ENCODE measurements around the gene CPSF3. TPM values are rescaled to one million over a fixed set of nuclear protein-coding genes. Genes with fewer than 3 reads are reported as not detected.

Gene CPSF3
- total and polyA plus RNA-seq, 2 of the 13 experiments (the other 11 are each of a cell fraction or from before 2014, with no cell fraction given): 19.8 to 93.0 TPM

GRCh38 chr2:9422321-9423099 is 944 bp upstream of the CPSF3 start (continued):
- TF ChIP-seq AGO1 (IDR thresholded peaks at IDR 0.05; ENCODE audit: low read depth, low read length, poor library complexity, severe bottlenecking) (no peak), SP140L (CRISPR knock-in tag; IDR thresholded peaks at IDR 0.05; ENCODE audit: borderline replicate concordance) (no peak), ZNF329 (CRISPR knock-in tag; IDR thresholded peaks at IDR 0.05; ENCODE audit: low read depth) (no peak; the same call in 1 of the 2 replicates), KLF15 (CRISPR knock-in tag; IDR thresholded peaks at IDR 0.05; ENCODE audit: borderline replicate concordance) (no peak), IKZF5 (CRISPR knock-in tag; IDR thresholded peaks at IDR 0.05) (0 out of 2 replicates have a peak, but pooled peaks have one; percentile 56), ZNF563 (CRISPR knock-in tag; IDR thresholded peaks at IDR 0.05) (no peak; the same call in 1 of the 2 replicates), ZBTB21 (CRISPR knock-in tag; IDR thresholded peaks at IDR 0.05) (no peak), RFXANK (CRISPR knock-in tag; IDR thresholded peaks at IDR 0.05) (no peak), HNF1A (IDR thresholded peaks at IDR 0.05; ENCODE audit: low read depth) (no peak), HNF1A (CRISPR knock-in tag; IDR thresholded peaks at IDR 0.05; ENCODE audit: borderline replicate concordance) (no peak), FOXJ3 (CRISPR knock-in tag; IDR thresholded peaks at IDR 0.05; ENCODE audit: borderline replicate concordance) (no peak), ZNF605 (CRISPR knock-in tag; IDR thresholded peaks at IDR 0.05) (peak; percentile 28; the same call in 1 of the 2 replicates), ZNF296 (CRISPR knock-in tag; conservative IDR thresholded peaks at IDR 0.05) (no peak), GMEB1 (CRISPR knock-in tag; IDR thresholded peaks at IDR 0.05; ENCODE audit: borderline replicate concordance) (peak; percentile 12; the same call in 1 of the 2 replicates), GABPB1 (CRISPR knock-in tag; IDR thresholded peaks at IDR 0.05) (no peak; the same call in 1 of the 2 replicates), RXRA (CRISPR knock-in tag; IDR thresholded peaks at IDR 0.05) (peak; percentile 70; the same call in 1 of the 2 replicates), ZNF350 (CRISPR knock-in tag; IDR thresholded peaks at IDR 0.05; ENCODE audit: borderline replicate concordance, low read depth) (no peak; the same call in 1 of the 2 replicates), ZMYM4 (CRISPR knock-in tag; IDR thresholded peaks at IDR 0.05) (peak; percentile 61; the same call in 1 of the 2 replicates), AGO2 (optimal IDR thresholded peaks at IDR 0.05; ENCODE audit: low read depth, low read length) (peak; percentile 64), KDM2A (CRISPR knock-in tag; IDR thresholded peaks at IDR 0.05; ENCODE audit: borderline replicate concordance, low read depth) (peak; percentile 52), THRA (CRISPR knock-in tag; IDR thresholded peaks at IDR 0.05; ENCODE audit: borderline replicate concordance) (no peak)
